Endothelial cell of umbilical vein (primary cell): ENCODE data around the gene ACTR3. TPM values are rescaled to one million over a fixed set of nuclear protein-coding genes. Genes with fewer than 3 reads are reported as not detected.

ENCODE experiments used
- BruUV-seq: library from RNA; stranded (reverse); fragments of 400-500 nt; replicated peaks from 2 replicates; lab custom pipeline; 2021; lab: Mats Ljungman, UMichigan
- CTCF ChIA-PET: fragments of 300-600, 350-600 bp; sonication (Branson Sonifier 250); formaldehyde crosslinking; loops from one replicate; lab custom pipeline; 2021; ENCODE audit warnings: antibody characterized with exemption, inconsistent platforms; lab: Charles Lee
- POLR2A ChIA-PET: fragments of 300-600, 350-600 bp; sonication (Branson Sonifier 250); formaldehyde crosslinking; loops from one replicate; lab custom pipeline; 2021; ENCODE audit warnings: antibody characterized with exemption, inconsistent platforms; lab: Charles Lee
- DNase-seq: peaks from one replicate; pipeline ENCODE4 v3.0.0-alpha.2; 2011; ENCODE audit warnings: low read depth, low spot score
- FAIRE-seq: peaks from 2 replicates; lab custom pipeline; 2011; peaks lifted over from hg19 to GRCh38; lab: Jason Lieb, UNC
- H2AFZ ChIP-seq: 2 replicates; pipeline ENCODE4 v1.6.0; 2012; ENCODE audit warnings: low read depth, low read length, control low read depth, inconsistent platforms
- H3K27ac ChIP-seq: 2 replicates; pipeline ENCODE4 v1.5.1; 2011; ENCODE audit warnings: low read depth, mild to moderate bottlenecking, control low read depth, low read length, moderate library complexity; ENCODE audit not compliant: insufficient read depth
- H3K27me3 ChIP-seq, 2 experiments: 2 replicates each; pipeline versions ENCODE4 v1.6.0 to v1.6.1; 2011; ENCODE audit warnings: low read length in 2 of 2, mixed read lengths in 1 of 2; ENCODE audit not compliant: control insufficient read depth in 2 of 2, insufficient read depth in 2 of 2
- H3K36me3 ChIP-seq, 2 experiments: 2 replicates in 1 of 2; 3 replicates in 1 of 2; pipeline ENCODE4 v1.5.1; 2011; ENCODE audit warnings: low read length in 2 of 2, mild to moderate bottlenecking in 1 of 2, moderate library complexity in 1 of 2; ENCODE audit not compliant: control insufficient read depth in 2 of 2, insufficient read depth in 2 of 2; ENCODE audit errors: extremely low read depth in 1 of 2
- H3K4me1 ChIP-seq: 3 replicates; pipeline ENCODE4 v1.5.1; 2011; ENCODE audit warnings: mild to moderate bottlenecking, low read length; ENCODE audit not compliant: control insufficient read depth, insufficient read depth; ENCODE audit errors: extremely low read depth
- H3K4me2 ChIP-seq: 2 replicates; pipeline ENCODE4 v1.6.1; 2011; ENCODE audit warnings: low read length, control low read depth, mixed read lengths; ENCODE audit not compliant: insufficient read depth
- H3K4me3 ChIP-seq, 3 experiments: fragments of 200-600 bp in 1 of 3; sonication (generic), shearing (Covaris generic) in 1 of 3; replicated peaks in 1 of 3; 2 replicates each; pipeline ENCODE4 v1.5.1; 2011 to 2016; ENCODE audit warnings: control low read depth in 3 of 3, low read length in 3 of 3, mild to moderate bottlenecking in 2 of 3, inconsistent platforms in 1 of 3, low read depth in 1 of 3, moderate library complexity in 1 of 3; ENCODE audit not compliant: insufficient read depth in 1 of 3
- H3K79me2 ChIP-seq: 2 replicates; pipeline ENCODE4 v1.6.0; 2012; ENCODE audit warnings: low read length, inconsistent platforms; ENCODE audit not compliant: control insufficient read depth, insufficient read depth
- H3K9ac ChIP-seq: replicated peaks from 2 replicates; pipeline ENCODE3; 2011; ENCODE audit warnings: low read length, control low read depth; ENCODE audit not compliant: insufficient read depth; ENCODE audit errors: extremely low read depth
- H3K9me1 ChIP-seq: replicated peaks from 3 replicates; pipeline ENCODE4 v1.6.0; 2011; ENCODE audit warnings: mild to moderate bottlenecking, low read length; ENCODE audit not compliant: control insufficient read depth, insufficient read depth; ENCODE audit errors: extremely low read depth
- H3K9me3 ChIP-seq: replicated peaks from 2 replicates; pipeline ENCODE4 v1.5.1; 2012; ENCODE audit warnings: low read length, inconsistent platforms; ENCODE audit not compliant: control insufficient read depth, insufficient read depth
- H4K20me1 ChIP-seq: replicated peaks from 2 replicates; pipeline ENCODE3; 2011; ENCODE audit warnings: mild to moderate bottlenecking, low read length; ENCODE audit not compliant: control insufficient read depth, insufficient read depth; ENCODE audit errors: extremely low read depth
- CTCF ChIP-seq, 2 donors: IDR thresholded peaks; 1 replicate in 1 of 2; 2 replicates in 1 of 2; pipeline ENCODE4 v1.5.1; 2011; ENCODE audit warnings: low read length in 2 of 2, mild to moderate bottlenecking in 2 of 2, moderate library complexity in 2 of 2, control low read depth in 1 of 2, inconsistent platforms in 1 of 2, low read depth in 1 of 2; ENCODE audit not compliant: insufficient read depth in 1 of 2; ENCODE audit errors: extremely low read depth in 1 of 2
- EZH2 ChIP-seq: IDR thresholded peaks from 2 replicates; pipeline ENCODE4 v1.6.1; 2012; ENCODE audit warnings: borderline replicate concordance, low read depth, mild to moderate bottlenecking, moderate library complexity, low read length, inconsistent platforms; ENCODE audit not compliant: severe bottlenecking
- FOS ChIP-seq: IDR thresholded peaks from 2 replicates; pipeline ENCODE4 v1.6.1; 2011; ENCODE audit warnings: mild to moderate bottlenecking, low read length, moderate library complexity, borderline replicate concordance; ENCODE audit not compliant: insufficient read depth
- GATA2 ChIP-seq: IDR thresholded peaks from 2 replicates; pipeline ENCODE4 v1.7.0; 2011; ENCODE audit warnings: low read depth, mild to moderate bottlenecking, moderate library complexity, mixed read lengths, low read length; ENCODE audit not compliant: insufficient read length, insufficient read depth
- JUN ChIP-seq: IDR thresholded peaks from 2 replicates; pipeline ENCODE4 v1.6.1; 2011; ENCODE audit warnings: borderline replicate concordance, low read depth; ENCODE audit not compliant: insufficient read length, insufficient read depth
- MAX ChIP-seq: IDR thresholded peaks from 2 replicates; pipeline ENCODE4 v1.6.1; 2011; ENCODE audit not compliant: insufficient read depth, insufficient read length
- MYC ChIP-seq: IDR thresholded peaks from one replicate; pipeline ENCODE4 v1.6.1; 2011; ENCODE audit warnings: mild to moderate bottlenecking, low read depth, low read length
- POLR2A ChIP-seq: IDR thresholded peaks from 2 replicates; pipeline ENCODE4 v1.6.1; 2012; ENCODE audit warnings: low read depth, mild to moderate bottlenecking, control low read depth, low read length
- POLR2AphosphoS5 ChIP-seq: IDR thresholded peaks from 2 replicates; pipeline ENCODE4 v1.6.1; 2012; ENCODE audit warnings: low read depth, mild to moderate bottlenecking, control low read depth, low read length, moderate library complexity; ENCODE audit not compliant: insufficient read depth
- dilution Hi-C: fragments of 300-500 bp; cut with MboI; formaldehyde crosslinking; loops from one replicate; pipeline ENCODE4 v1.15.0; 2019; ENCODE audit warnings: low sequenced_read_pairs; ENCODE audit not compliant: extremely low pct_ligation_motif_present
- intact Hi-C: fragments of 100-400 bp; cut with micrococcal nuclease; formaldehyde crosslinking; loops from one replicate; pipeline ENCODE4 v1.10.0; 2022
- polyA plus RNA-seq, 4 experiments: library from polyadenylated mRNA; depleted of rRNA in 3 of 4; stranded (reverse) in 3 of 4; unstranded in 1 of 4; fragments of >200 nt; gene quantifications; 2 replicates each; pipeline versions ENCODE4 v1.2.1 to v1.2.3, GENCODE V29; 2011 to 2012; ENCODE audit warnings: missing spikeins in 1 of 4
- total RNA-seq: library from RNA; stranded (reverse); gene quantifications from 2 replicates; pipeline ENCODE4 v1.2.3, GENCODE V29; 2021

The ACTR3 gene
- total and polyA plus RNA-seq, 2 donors (not counting 3 experiments of a cell fraction or from before 2014, with no cell fraction given): 120 to 401 TPM

- H2AFZ ChIP-seq: no peak overlapping the region
- no peaks in the 10 kb centered on the region for H3K27me3 ChIP-seq
- H3K79me2 ChIP-seq: no peaks in the 10 kb centered on the region
- H3K9me1 ChIP-seq: no peaks in the 10 kb centered on the region
- H3K4me3 ChIP-seq: no peak overlapping the region
- H3K4me2 ChIP-seq: no peak overlapping the region
- no peaks in the 10 kb centered on the region for H3K36me3 ChIP-seq
- DNase-seq (no peak), FAIRE-seq (no peak)
- H3K4me1 ChIP-seq: no peaks in the 10 kb centered on the region
- no peaks in the 10 kb centered on the region for H3K9me3 ChIP-seq
- dilution Hi-C loops: no loop called here
- intact Hi-C loops: no loop called here
- POLR2A ChIA-PET: no interaction called here
- TF ChIP-seq JUN (no peak), MYC (no peak)
- H4K20me1 ChIP-seq: no peaks in the 10 kb centered on the region
- CTCF ChIA-PET: no interaction called here
- H3K27ac ChIP-seq: no peak overlapping the region
- BruUV-seq: no TSS peak
- no peak overlapping the region for H3K9ac ChIP-seq
Observed at GRCh38 chr2:114008720-114009119, 118.8 kb downstream of the ACTR3 start.

- H3K4me1 ChIP-seq: no peaks in the 10 kb centered on the region
- no peak for FAIRE-seq
- no peaks in the 10 kb centered on the region for H3K36me3 ChIP-seq
- POLR2A ChIA-PET: no interaction called here
- H2AFZ ChIP-seq: no peak overlapping the region
- no peak overlapping the region for H3K27ac ChIP-seq
- no peaks in the 10 kb centered on the region for H4K20me1 ChIP-seq
- intact Hi-C loops: no loop called here
- H3K9me1 ChIP-seq: no peaks in the 10 kb centered on the region
- DNase-seq: no peak
- no peak for TF ChIP-seq MYC
- TF ChIP-seq MAX: no peak
- TF ChIP-seq CTCF (IDR thresholded peaks at IDR 0.05; ENCODE audit: extremely low read depth in 1 of 2, insufficient read depth in 1 of 2, low read depth in 1 of 2, low read length in 2 of 2): no peak
- TF ChIP-seq GATA2: no peak
- TF ChIP-seq POLR2AphosphoS5: no peak
- TF ChIP-seq JUN: no peak
- no peak for TF ChIP-seq POLR2A
- no peak for TF ChIP-seq EZH2
- no peak for TF ChIP-seq FOS
- dilution Hi-C loops: no loop called here
- no peaks in the 10 kb centered on the region for H3K27me3 ChIP-seq
- no peak overlapping the region for H3K9ac ChIP-seq
- H3K4me3 ChIP-seq: no peak overlapping the region
- CTCF ChIA-PET: interaction anchor here (0.6 to 0.7 kb wide), 2 partner anchors 12 to 342 kb away, joined by 3 read pairs; no protein-coding TSS in a partner anchor
- no TSS peak for BruUV-seq
- H3K79me2 ChIP-seq: no peaks in the 10 kb centered on the region
- H3K9me3 ChIP-seq: no peaks in the 10 kb centered on the region
- H3K4me2 ChIP-seq: no peak overlapping the region
Observed at GRCh38 chr2:114009205-114009944, 119.5 kb downstream of the ACTR3 start.
